GM18909 (cell line): Measurements from ENCODE around the gene TCL1A.
"Not testable (repeated sequence)": the region's sequence is repeated elsewhere in the genome, so short reads cannot be mapped to it uniquely, and the experiment has no call there.

Experiments used
- ATAC-seq: cut with Tn5 transposase; IDR thresholded peaks from one replicate; pipeline ENCODE4 v1.9.1; 2021; ENCODE audit warnings: mild to moderate bottlenecking; ENCODE audit not compliant: unreplicated experiment, poor library complexity

Gene TCL1A, protein sequence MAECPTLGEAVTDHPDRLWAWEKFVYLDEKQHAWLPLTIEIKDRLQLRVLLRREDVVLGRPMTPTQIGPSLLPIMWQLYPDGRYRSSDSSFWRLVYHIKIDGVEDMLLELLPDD

DNA sequence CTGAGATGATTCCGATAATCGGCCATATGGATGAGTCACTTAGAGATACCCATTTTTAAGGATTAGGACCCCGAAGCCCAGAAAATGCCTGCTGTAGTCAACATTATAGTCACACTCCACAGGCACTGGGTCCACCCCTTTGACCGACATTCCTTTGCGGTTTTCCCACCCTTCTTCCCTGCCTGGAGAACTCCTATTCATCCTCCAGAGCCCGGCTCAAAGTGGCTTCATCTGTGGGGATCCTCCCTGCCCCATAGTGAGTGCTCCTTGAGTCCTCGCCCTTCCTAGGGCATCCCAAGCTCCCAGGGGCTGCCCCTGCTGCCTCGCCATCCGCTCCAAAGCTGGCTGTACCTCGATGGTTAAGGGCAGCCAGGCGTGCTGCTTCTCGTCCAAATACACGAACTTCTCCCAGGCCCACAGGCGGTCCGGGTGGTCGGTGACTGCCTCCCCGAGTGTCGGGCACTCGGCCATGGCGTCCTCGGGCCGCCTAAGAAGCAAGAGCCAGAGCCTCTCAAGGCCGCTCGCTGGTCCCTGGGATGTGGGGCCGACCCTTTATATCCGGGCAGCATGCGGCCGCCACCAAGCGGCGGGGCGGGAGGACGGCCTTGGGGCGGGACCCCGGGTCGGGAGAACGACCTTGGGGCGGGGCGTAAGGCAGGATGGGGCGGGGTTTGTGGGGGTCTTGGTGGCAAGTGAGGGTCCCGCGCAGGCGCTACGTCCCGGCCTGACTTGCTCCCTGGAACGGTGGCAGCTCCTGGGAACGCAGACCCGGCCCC is at the start of gene TCL1A:
Gene TCL1A, minus strand, starts transcription at position 530 of the 776 bp plus-strand sequence. Its CDS starts 59 bp downstream, at position 471.
- ATAC-seq: peak; percentile 81

DNA sequence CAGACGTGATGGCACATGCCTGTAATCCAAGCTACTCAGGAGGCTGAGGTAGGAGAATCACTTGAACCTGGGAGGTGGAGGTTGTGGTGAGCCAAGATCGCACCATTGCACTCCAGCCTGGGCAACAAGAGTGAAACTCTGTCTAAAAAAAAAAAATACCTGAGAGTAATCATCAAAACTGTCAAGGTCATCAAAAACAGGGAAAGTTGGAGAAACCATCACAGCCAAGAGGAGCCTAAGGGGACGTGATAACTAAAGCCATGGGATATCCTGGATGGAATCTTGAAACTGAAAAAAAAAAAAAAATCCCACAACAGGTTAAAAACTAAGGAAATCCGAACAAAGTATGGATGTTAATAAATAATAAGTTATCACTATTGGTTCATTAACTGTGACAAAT is 49.1 kb upstream of the TCL1A start:
- not testable (repeated sequence) for ATAC-seq

DNA sequence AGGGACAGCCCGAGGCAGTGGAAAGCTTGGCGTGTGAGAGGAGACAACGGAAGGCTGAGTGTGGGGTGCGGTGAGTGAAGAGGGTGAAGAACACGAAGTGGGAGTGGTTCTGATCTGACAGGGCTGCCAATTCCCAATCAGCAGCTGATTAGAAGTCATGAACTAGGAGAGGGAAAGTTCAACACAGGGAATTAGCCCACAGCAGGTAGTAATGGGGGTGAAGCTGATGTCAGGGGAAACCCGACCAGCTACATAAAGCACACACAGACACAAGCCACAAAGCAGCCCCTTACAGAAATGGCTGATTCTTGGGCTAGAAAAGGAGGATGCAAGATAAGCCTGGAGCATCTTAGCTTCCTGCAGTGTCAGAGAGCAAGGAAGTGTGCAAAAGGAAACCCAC is 47.5 kb upstream of the TCL1A start:
- no peak for ATAC-seq

DNA sequence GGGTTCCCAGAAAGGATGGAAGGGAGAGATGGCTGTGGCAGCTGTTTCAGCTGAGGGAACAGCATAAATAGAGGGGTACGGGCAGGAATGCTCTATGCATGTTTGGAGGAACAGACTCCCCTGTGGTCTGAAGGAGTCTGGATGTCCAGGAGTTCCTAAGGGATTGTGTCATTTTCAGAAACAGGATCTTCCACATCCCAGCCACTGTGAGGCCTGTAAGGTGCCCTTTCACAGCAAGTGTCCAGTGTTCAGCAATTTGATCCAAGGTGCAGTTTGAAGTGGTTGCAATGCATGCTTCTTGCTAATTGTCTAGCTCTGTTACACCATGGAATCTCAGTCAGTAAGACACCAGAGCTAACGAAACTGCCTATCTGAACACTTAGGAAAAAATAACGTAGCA is 46.7 kb upstream of the TCL1A start:
- ATAC-seq: no peak

DNA sequence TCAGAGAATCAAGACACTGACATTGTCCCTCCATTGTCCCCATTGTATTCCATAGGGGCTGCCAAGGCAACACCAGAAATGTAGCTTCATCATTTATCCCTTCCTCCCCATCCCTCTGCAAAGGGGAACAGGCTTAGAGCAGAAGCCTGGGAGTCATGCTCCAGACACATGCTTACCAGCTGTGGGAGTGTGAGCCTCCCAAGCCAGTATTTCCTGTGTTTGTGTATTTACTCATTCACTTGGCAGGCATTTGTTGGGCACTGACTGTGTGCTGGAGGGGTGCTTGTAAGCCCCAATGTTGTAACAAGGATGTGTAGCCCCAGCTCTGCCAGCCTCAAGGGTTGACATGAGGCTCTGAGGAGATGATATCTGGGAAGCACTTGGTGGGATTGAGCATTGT is 46.0 kb upstream of the TCL1A start:
- no peak for ATAC-seq

DNA sequence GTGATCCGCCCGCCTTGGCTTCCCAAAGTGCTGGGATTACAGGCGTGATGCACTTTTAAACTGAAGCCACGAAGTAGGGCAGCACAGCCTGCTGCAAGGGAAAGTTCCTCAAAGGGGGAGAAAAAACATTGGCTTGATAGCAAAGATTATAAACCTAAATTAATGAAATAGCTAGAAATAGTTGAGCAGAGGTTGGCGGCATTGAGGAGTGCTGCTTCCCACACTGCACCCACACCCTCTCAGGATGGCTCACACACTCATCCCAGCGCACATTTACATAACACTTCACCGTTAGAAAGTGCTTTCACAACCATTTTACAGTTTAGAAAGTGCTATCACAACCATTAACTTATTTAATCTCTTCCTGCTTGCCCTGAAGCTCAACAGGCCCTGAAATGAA is 44.4 kb upstream of the TCL1A start:
- ATAC-seq: no peak

DNA sequence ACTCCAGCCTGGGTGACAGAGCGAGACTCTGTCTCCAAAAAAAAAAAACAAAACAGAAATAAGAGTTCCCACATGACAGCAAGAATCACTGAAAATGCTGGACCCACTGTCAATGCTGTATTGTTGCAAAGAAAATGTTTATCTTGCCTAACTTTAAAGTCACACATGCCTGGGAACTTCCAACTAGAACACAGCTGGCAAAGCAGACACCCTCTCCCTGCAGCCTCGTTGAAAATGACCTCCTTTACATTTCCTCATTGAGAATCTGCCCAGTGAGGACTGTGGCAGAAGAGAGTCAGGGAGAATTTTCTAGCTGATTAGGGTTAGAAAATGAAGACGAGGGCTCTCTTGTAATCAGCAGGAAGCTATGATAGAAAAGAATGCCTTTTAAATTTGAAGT is 42.8 kb upstream of the TCL1A start:
- ATAC-seq: no peak

DNA sequence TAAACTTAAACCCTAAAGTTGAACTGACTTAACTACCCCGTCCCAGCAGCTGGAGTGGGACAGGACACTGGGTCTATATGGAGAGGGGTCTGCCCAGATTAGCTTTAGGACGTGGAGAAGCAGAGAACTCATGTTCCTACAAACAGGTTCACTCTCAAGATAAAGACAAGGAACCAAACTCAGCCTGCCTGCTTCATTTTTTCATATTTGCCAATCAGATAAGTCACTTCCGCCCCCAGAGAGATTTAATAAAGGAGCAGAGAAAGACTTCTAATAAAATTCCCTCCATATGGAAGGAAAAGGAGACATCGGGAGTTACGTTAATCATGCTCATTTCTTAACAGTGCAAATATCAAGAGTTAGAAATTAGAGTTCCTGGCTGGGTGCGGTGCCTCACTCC is 42.2 kb upstream of the TCL1A start:
- ATAC-seq: no peak

DNA sequence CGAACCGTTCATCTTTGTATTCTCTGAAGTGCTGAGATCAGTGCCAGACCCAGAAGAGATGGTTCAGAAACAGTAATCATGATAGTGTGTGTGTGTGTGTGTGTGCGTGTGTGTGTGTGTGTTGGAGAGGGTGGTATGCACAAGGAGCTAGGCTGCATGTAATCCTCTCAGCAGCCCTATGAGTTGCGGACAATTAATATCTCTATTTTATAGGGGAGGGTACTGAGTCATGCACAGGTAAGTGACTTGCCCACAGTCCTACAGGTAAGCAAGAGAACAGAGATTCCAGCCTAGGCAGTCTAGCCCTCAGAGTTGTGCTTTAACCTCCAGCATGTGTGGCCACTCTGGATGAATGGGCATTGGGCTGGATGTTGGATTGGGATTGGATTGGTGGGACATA is 27.9 kb upstream of the TCL1A start:
- no peak for ATAC-seq

DNA sequence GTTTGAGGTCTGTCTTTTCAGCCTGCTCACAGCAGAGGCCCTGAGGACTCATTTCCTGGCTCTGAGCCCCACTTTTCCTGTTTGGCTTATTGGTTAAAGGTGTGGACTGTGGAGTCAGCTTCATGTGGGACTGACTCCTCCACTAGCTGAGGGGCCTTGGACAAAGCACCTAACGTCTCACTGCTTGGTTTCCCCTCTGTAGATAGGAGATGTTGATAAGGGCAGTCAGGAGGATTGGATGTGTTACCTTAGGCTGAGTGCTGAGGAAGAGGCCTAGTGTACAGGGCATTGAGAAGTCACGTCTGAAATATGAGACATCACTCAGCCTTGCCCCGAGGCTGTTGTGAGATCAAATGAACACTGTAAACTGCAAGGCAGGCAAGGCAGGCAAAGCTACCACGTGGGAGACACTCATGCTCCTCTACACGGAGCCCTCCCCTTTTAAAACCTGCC is 27.1 kb upstream of the TCL1A start:
- ATAC-seq: no peak

DNA sequence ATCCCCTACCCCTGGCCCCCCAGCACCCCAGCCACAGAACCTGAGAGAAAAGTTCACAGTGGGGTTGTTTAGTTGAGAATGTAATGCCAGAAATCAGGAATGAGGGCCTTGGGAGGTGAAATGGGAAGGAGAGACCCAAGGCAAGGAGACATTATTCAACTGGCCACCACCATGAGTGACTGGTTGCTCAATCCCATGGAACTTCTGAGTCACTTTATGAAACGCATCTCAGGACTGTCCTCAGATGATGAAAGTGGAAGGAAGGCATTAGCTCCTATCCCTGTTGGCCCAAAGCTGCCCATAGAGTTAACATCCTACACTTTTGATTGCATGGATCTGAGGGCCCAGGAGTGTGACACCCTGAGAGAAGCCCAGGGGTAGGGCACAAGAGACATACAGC is 25.4 kb upstream of the TCL1A start:
- no peak for ATAC-seq

DNA sequence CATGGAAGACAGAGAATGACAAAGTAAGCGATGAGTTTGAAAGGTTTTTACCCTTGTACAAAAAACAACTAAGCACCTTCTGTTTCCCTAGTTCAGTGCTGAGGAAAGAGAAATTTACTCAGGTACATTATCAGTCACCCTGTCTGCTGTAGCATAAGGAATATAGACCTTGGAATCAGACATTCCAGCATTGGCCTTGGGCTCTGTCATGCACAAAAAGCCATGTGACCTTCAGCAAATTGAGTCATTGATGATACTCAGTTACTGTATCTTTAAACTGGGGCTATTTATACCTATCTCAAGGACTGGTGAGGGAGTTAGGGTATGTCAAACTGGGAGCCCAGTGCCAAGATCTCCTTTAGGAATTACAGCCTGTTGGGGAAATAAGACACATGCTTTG is 19.3 kb upstream of the TCL1A start:
- no peak for ATAC-seq

DNA sequence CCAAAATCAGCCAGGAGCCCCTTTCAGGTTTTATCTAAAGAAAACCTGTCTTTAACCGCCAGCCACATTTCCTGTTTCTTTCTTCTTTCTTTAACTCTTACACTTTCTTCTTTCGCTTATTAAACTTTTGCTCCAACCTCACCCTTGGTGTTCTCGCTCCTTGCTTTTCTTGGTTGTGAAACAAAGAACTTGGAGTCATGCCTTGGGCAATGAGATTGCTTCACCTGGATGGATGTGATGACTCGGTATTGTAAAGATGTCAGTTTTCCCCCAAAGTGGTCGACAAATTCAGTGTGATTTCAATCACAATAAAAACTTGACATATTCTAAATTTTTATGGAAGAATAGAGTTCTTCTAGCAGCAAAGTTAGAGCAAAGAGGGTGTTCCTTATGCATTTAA is 16.2 kb upstream of the TCL1A start:
- no peak for ATAC-seq

DNA sequence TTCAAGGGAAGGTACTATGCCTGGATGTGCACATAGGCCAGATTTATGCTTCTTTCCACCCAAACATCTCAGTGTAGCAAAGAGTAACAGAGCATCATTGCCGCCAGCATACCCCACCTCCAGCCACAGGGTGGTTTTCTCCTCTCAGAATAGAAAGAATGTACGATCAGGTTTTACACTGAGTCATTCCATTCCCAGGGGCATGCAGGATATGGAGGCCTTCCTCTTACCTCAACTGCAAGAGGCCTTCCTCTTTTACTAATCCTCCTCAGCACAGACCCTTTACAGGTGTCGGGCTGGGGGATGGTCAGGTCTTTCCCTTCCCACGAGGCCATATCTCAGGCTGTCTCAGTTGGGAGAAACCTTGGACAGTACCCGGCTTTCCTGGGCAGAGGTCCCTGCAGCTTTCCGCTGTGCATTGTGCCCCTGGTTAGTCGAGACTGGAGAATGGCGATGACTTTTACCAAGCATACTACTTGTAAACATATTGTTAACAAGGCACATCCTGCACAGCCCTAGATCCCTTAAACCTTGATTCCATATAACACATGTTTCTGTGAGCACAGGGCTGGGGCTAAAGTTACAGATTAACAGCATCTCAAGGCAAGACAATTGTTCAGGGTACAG is 15.6 kb upstream of the TCL1A start:
- peak; percentile 49 for ATAC-seq

DNA sequence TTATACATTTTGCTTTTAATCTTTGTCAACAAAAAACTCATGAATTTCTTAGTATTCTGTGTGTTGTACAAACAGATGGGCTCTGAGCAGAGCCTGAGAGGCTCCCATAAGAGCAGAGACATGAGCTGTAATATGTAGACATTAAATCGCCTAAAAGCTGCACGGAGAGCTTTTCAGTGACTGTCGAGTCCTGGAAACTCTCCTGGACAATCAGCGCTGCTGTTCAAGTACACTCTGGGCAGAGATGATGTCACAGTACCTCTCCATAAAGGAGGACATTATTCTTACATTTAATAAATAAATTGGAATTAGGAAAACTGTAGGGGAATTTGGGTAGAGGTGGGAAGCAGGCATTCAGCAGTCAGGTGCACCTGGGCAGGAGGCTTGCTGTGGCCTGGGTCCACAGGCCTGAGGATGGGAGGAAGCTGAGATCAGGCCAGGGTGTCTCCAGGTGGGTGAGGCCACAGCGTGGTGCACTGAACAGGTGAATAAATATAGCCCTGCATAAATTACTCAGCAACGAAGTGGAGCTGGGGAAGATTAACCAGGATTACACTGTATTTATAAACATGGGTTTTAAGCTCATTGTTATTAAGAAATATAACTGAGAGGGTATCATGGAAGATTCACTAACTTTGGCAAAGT is 13.3 kb upstream of the TCL1A start:
- no peak for ATAC-seq

DNA sequence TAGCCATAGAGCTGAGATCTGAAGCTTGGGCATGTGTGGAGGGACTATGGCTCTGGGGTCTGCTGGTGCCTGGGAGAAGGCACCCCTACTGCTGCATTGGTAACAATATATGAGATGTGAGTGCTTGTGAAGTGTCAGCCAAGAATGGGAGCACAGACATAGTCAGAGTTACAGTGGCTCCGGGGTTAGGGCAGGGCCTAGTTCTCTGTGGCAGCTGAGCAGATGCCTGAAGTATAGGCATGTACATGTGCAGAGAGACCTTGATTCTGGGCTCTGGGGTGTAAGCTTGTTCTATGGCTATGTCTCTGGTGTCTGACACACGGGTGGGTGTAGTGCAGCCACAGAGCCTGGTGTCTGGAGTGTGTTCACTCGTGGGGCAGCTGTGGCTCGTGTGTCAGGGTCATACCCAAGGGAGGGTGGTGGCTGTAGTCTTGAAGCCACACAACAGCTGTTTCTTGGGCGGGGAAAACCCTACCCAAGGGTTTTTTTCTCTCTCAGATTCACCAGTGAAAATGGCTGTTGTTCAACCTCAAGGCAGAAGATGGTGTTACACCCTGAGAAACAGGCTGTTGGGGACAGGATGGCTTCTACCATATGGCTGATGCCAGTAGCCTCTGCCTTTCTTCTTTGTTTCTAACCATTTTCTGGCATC is 11.9 kb upstream of the TCL1A start:
- ATAC-seq: peak; percentile 86

DNA sequence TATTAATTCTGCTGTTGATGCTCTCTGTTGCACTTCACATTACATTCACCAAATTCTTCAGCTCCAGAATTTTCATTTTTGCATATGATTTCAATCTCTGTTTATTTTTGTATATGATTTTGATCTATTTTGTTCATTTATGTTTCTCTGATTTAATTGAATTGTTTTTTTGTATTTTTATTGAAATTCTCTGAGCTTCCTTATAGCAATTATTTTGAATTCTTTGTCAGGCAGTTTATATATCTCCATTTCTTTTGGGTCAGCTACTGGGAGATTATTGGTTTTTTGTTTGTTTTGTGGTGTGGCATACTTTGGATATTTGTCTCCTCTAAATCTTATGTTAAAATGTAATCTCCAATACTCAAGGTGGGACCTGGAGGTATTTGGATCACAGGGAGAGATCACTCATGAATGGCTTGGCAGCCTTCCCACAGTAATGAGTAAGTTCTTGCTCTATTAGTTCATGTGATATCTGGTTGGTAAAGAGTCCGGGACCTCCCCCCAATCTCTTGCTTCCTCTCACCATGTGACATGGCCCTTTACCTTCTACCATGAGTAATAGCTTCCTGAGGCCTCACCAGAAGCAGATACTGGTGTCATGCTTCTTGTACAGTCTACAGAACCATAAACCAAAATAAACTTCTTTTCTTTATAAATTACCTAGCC is 8.7 kb upstream of the TCL1A start:
- ATAC-seq: no peak

DNA sequence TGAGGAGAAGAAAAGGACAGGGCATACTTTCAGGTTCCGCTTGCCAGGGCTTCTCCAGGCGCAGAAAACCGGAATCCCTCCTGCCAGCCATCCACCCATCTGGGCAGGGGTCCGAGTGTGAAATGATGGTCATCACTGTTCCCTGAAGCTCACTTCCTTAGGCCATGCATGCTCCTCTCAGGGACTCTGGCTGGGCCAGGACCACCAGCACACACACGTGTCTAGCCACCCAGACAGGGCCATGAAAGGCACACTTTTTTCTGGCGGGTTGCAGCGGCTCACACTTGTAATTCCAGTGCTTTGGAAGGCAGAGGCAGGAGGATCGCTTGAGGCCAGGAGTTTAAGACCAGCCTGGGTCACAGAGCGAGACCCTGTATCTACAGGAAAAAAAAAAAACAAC is 1.5 kb downstream of the TCL1A start:
- ATAC-seq: no peak

DNA sequence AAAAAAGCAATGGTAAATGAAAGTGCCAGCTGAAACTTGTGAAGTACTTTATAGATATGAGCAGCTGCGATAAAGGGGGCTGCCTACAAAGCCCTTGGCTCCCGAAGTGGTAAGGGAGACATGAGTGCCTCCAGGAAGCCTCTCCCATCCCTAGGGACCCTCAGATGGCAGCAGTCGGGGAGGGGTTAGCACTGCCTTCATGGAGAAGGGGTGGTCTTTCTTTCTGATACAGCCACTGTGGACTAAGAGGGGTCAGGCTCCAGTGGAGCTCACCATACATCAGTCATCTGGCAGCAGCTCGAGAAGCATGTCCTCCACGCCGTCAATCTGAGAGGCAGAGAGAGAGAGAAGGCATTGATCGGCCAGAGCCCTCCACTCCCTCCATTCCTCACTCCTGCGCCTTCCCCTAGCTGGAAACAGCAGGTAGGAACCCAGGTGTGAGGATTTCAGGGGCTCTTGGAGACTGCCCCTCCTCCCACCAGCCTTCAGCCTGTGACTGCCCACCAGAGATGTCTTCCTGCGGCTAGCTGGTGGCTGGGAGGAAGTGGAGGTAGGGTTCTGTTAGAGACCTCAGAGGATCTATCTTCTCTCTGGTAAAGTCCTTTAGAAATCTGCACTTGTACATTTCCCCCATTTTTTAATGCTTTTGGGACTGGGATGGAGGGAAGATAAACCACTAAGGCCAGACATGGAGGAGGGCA is 2.3 kb downstream of the TCL1A start:
- ATAC-seq: peak; percentile 38

DNA sequence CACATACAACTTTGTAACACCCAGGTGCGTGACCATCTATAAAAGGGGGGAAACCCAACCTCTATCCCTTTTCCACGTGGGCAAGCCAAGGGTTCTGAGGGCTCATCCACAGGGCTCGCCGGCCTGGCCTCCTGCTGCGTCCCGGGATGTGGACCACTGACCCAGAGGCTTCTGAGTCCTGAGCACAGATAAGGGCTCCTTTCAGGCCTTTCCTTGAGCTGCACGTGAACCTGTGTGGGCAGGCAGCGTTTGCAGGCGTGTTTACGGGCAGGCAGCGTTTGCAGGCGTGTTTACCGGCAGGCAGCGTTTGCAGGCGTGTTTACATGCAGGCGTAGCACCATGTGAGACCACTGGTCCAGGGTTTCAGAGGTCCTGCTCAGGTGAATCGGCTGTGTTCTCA is 3.8 kb downstream of the TCL1A start:
- no peak for ATAC-seq
